SK-N-SH (cell line): ENCODE data around the gene MYDGF. TPM values are rescaled to one million over a fixed set of nuclear protein-coding genes. Genes with fewer than 3 reads are reported as not detected.

Experiments
- CTCF ChIA-PET: fragments of 300-600, 350-600 bp; formaldehyde crosslinking; extraction: SDS; loops from one replicate; lab custom pipeline; 2021; lab: Yijun Ruan, JAX
- POLR2A ChIA-PET: fragments of 350-600 bp; sonication (Branson Sonifier 250); formaldehyde crosslinking; extraction: SDS; loops from one replicate; lab custom pipeline; 2020; ENCODE audit warnings: antibody characterized with exemption, inconsistent platforms; lab: Yijun Ruan, JAX
- DNase-seq: peaks from one replicate; pipeline ENCODE4 v3.0.0; 2012
- H2AFZ ChIP-seq: fragments of 200-600 bp; sonication (generic); 2 replicates; pipeline ENCODE4 v1.8.1; 2016; ENCODE audit warnings: antibody characterized with exemption, mild to moderate bottlenecking, low read depth
- H3F3A ChIP-seq: fragments of 200-600 bp; sonication (generic); replicated peaks from 2 replicates; pipeline ENCODE3; 2016; ENCODE audit warnings: antibody characterized with exemption, mild to moderate bottlenecking; ENCODE audit not compliant: insufficient read depth
- H3K27ac ChIP-seq, 2 experiments: fragments of 200-500 bp in 1 of 2; fragments of 200-600 bp in 1 of 2; sonication (Bioruptor generic) in 1 of 2; sonication (generic), shearing (Covaris generic) in 1 of 2; 2 replicates each; pipeline versions ENCODE4 v1.5.1 to v1.6.1; 2014 to 2016; ENCODE audit warnings: low read depth in 2 of 2, inconsistent platforms in 1 of 2, low read length in 1 of 2, mild to moderate bottlenecking in 1 of 2, mixed read lengths in 1 of 2
- H3K27me3 ChIP-seq: fragments of 200-600 bp; sonication (generic), shearing (Covaris generic); 2 replicates; pipeline ENCODE4 v1.6.1; 2016; ENCODE audit warnings: mixed run types; ENCODE audit not compliant: insufficient read depth
- H3K36me3 ChIP-seq, 2 experiments: fragments of 200-500 bp in 1 of 2; fragments of 200-600 bp in 1 of 2; sonication (Bioruptor generic) in 1 of 2; sonication (generic) in 1 of 2; replicated peaks in 1 of 2; 2 replicates each; pipeline versions ENCODE3 to v1.5.1; 2014 to 2016; ENCODE audit warnings: low read length in 1 of 2, mild to moderate bottlenecking in 1 of 2; ENCODE audit not compliant: insufficient read depth in 2 of 2, control insufficient read depth in 1 of 2
- H3K4me1 ChIP-seq, 2 experiments: fragments of 200-500 bp in 1 of 2; fragments of 200-600 bp in 1 of 2; sonication (Bioruptor generic) in 1 of 2; sonication (generic), shearing (Covaris generic) in 1 of 2; 2 replicates each; pipeline versions ENCODE4 v1.5.1 to v1.6.1; 2014 to 2016; ENCODE audit warnings: low read depth in 1 of 2, low read length in 1 of 2, mixed run types in 1 of 2; ENCODE audit not compliant: insufficient read depth in 2 of 2, control insufficient read depth in 1 of 2
- H3K4me2 ChIP-seq: fragments of 200-600 bp; sonication (generic), shearing (Covaris generic); 2 replicates; pipeline ENCODE4 v1.6.1; 2017; ENCODE audit warnings: mixed run types
- H3K4me3 ChIP-seq, 2 experiments: fragments of 200-500 bp in 1 of 2; fragments of 200-600 bp in 1 of 2; sonication (Bioruptor generic) in 1 of 2; sonication (generic), shearing (Covaris generic) in 1 of 2; 2 replicates each; pipeline versions ENCODE4 v1.5.1 to v1.8.1; 2014 to 2016; ENCODE audit warnings: low read depth in 2 of 2, inconsistent platforms in 1 of 2, low read length in 1 of 2, mild to moderate bottlenecking in 1 of 2, mixed read lengths in 1 of 2, moderate library complexity in 1 of 2
- H3K79me2 ChIP-seq: fragments of 200-600 bp; sonication (generic); 2 replicates; pipeline ENCODE4 v1.8.1; 2017; ENCODE audit warnings: mild to moderate bottlenecking; ENCODE audit not compliant: insufficient read depth
- H3K9ac ChIP-seq: fragments of 200-600 bp; sonication (generic); 2 replicates; pipeline ENCODE4 v1.6.1; 2017; ENCODE audit warnings: mixed run types
- H3K9me2 ChIP-seq: fragments of 200-600 bp; sonication (generic); 2 replicates; pipeline ENCODE4 v1.6.1; 2017; ENCODE audit warnings: mixed run types
- H3K9me3 ChIP-seq: fragments of 200-600 bp; sonication (generic); 2 replicates; pipeline ENCODE4 v1.6.1; 2017; ENCODE audit warnings: mixed run types, mild to moderate bottlenecking, moderate library complexity
- H4K20me1 ChIP-seq: fragments of 200-600 bp; sonication (generic); 2 replicates; pipeline ENCODE4 v1.6.1; 2017; ENCODE audit warnings: mild to moderate bottlenecking, mixed run types; ENCODE audit not compliant: insufficient read depth
- ELF1 ChIP-seq: IDR thresholded peaks from 2 replicates; pipeline ENCODE4 v1.4.0; 2012
- EP300 ChIP-seq, 2 experiments: IDR thresholded peaks; 2 replicates each; pipeline versions ENCODE4 v1.4.0 to v1.6.1; 2012; ENCODE audit warnings: borderline replicate concordance in 1 of 2, low read depth in 1 of 2, low read length in 1 of 2
- EZH2phosphoT487 ChIP-seq: fragments of 200-600 bp; sonication (generic); IDR thresholded peaks from 2 replicates; pipeline ENCODE4 v1.6.1; 2017; ENCODE audit warnings: low read depth, mixed run types, mild to moderate bottlenecking, antibody characterized with exemption, moderate library complexity, borderline replicate concordance
- FOXM1 ChIP-seq: IDR thresholded peaks from 2 replicates; pipeline ENCODE4 v1.4.0; 2012; ENCODE audit warnings: low read depth, mild to moderate bottlenecking
- GABPA ChIP-seq: IDR thresholded peaks from 2 replicates; pipeline ENCODE4 v1.4.0; 2012; ENCODE audit warnings: low read depth, mild to moderate bottlenecking
- MXI1 ChIP-seq: IDR thresholded peaks from 2 replicates; pipeline ENCODE4 v1.6.1; 2012; ENCODE audit warnings: mild to moderate bottlenecking, low read depth, low read length, improper control_type of control experiment
- NFIC ChIP-seq: IDR thresholded peaks from 2 replicates; pipeline ENCODE4 v1.4.0; 2012; ENCODE audit warnings: borderline replicate concordance
- NRF1 ChIP-seq: IDR thresholded peaks from 2 replicates; pipeline ENCODE4 v1.6.1; 2012; ENCODE audit warnings: low read depth, mild to moderate bottlenecking, low read length
- RCOR1 ChIP-seq: fragments of 150-350 bp; IDR thresholded peaks from 2 replicates; pipeline ENCODE4 v1.6.1; 2017; ENCODE audit warnings: antibody characterized with exemption, low read length
- SIN3A ChIP-seq: IDR thresholded peaks from 2 replicates; pipeline ENCODE4 v1.6.1; 2012; ENCODE audit warnings: low read depth, mild to moderate bottlenecking, low read length, moderate library complexity, borderline replicate concordance
- SMC3 ChIP-seq: IDR thresholded peaks from 2 replicates; pipeline ENCODE4 v1.6.1; 2012; ENCODE audit warnings: low read depth, low read length, improper control_type of control experiment
- USF1 ChIP-seq: IDR thresholded peaks from 2 replicates; pipeline ENCODE4 v1.4.0; 2012; ENCODE audit warnings: low read depth, borderline replicate concordance
- USF2 ChIP-seq: fragments of 150-350 bp; IDR thresholded peaks from 2 replicates; pipeline ENCODE4 v1.6.1; 2017; ENCODE audit warnings: antibody characterized with exemption, low read length, low read depth, borderline replicate concordance
- YY1 ChIP-seq: IDR thresholded peaks from 2 replicates; pipeline ENCODE4 v1.4.0; 2012; ENCODE audit warnings: low read depth, mild to moderate bottlenecking
- WGBS: methylation state at CpG from one replicate; pipeline ENCODE4 v1.1.6; 2017; ENCODE audit warnings: low lambda C conversion rate; 5-methylcytosine and 5-hydroxymethylcytosine counted together
- polyA plus RNA-seq, 3 experiments: library from polyadenylated mRNA; depleted of rRNA; stranded (reverse); fragments of >200 nt; gene quantifications; 2 replicates each; pipeline ENCODE4 v1.2.3, GENCODE V29; 2012

Gene MYDGF
- polyA plus RNA-seq, 1 of the 3 experiments (the other 2 are of a cell fraction): 312 TPM

- no peaks in the 10 kb centered on the region for H3K4me1 ChIP-seq
- H4K20me1 ChIP-seq: no peaks in the 10 kb centered on the region
- no peak overlapping the region for H3K4me3 ChIP-seq
- POLR2A ChIA-PET: interaction anchor here (0.6 kb wide), 1 partner anchor 779 kb away, joined by 3 read pairs; no protein-coding TSS in a partner anchor
- no peak overlapping the region for H3K9ac ChIP-seq
- H3K9me3 ChIP-seq: no peaks in the 10 kb centered on the region
- peaks cover 9 to 28% of the 10 kb centered on the region in 2 experiments for H3K36me3 ChIP-seq
- no peaks in the 10 kb centered on the region for H3K79me2 ChIP-seq
- H3K9me2 ChIP-seq: no peaks in the 10 kb centered on the region
- H2AFZ ChIP-seq: no peak overlapping the region
- CTCF ChIA-PET: interaction anchor here (1.1 to 4.1 kb wide), 3 partner anchors 18 to 88 kb away, joined by 3 to 19 read pairs (median 4); no protein-coding TSS in a partner anchor
- peaks cover 17% of the 10 kb centered on the region for H3F3A ChIP-seq
- H3K27ac ChIP-seq: no peak overlapping the region
- WGBS: 90% methylated on average over 22 of the region's 27 CpGs
- no peak for DNase-seq
- H3K27me3 ChIP-seq: no peaks in the 10 kb centered on the region
- TF ChIP-seq FOXM1 (no peak), YY1 (no peak), SMC3 (no peak), RCOR1 (no peak), EZH2phosphoT487 (no peak), ELF1 (no peak), NRF1 (no peak), MXI1 (no peak), SIN3A (no peak), GABPA (no peak), NFIC (no peak), USF1 (no peak), EP300 (IDR thresholded peaks at IDR 0.05; ENCODE audit: borderline replicate concordance in 1 of 2, low read depth in 1 of 2, low read length in 1 of 2) (no peak), USF2 (no peak)
- no peak overlapping the region for H3K4me2 ChIP-seq
These were observed 15.4 kb downstream of the MYDGF start for GRCh38 chr19:4654437-4655361.
